ENCODE measurements around the gene NLGN1. TPM values are rescaled to one million over a fixed set of nuclear protein-coding genes. Genes with fewer than 3 reads are reported as not detected.

Gene NLGN1
- total RNA-seq, 3 donors from 2014 or later (not counting 1 experiment from before 2014, with no cell fraction given), result not detected

GRCh38 chr3:173618148-173618547 lies 220.6 kb downstream of the NLGN1 start:
- TF ChIP-seq, protein P1, sequence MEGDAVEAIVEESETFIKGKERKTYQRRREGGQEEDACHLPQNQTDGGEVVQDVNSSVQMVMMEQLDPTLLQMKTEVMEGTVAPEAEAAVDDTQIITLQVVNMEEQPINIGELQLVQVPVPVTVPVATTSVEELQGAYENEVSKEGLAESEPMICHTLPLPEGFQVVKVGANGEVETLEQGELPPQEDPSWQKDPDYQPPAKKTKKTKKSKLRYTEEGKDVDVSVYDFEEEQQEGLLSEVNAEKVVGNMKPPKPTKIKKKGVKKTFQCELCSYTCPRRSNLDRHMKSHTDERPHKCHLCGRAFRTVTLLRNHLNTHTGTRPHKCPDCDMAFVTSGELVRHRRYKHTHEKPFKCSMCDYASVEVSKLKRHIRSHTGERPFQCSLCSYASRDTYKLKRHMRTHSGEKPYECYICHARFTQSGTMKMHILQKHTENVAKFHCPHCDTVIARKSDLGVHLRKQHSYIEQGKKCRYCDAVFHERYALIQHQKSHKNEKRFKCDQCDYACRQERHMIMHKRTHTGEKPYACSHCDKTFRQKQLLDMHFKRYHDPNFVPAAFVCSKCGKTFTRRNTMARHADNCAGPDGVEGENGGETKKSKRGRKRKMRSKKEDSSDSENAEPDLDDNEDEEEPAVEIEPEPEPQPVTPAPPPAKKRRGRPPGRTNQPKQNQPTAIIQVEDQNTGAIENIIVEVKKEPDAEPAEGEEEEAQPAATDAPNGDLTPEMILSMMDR (IDR thresholded peaks at IDR 0.05), result no peak
- H3K27ac Mint-ChIP-seq, result no peak overlapping the region

GRCh38 chr3:173618703-173619102 lies 221.2 kb downstream of the NLGN1 start:
- Histone ChIP-seq H3K27me3 (ENCODE audit: control insufficient read depth, insufficient read depth, low read length) (no peaks in the 10 kb centered on the region), H3K36me3 (ENCODE audit: control insufficient read depth, insufficient read depth, low read length) (no peaks in the 10 kb centered on the region), H3K4me3 (ENCODE audit: low read length) (no peak overlapping the region), H3K27ac (ENCODE audit: low read length) (no peak overlapping the region), H3K4me1 (ENCODE audit: control insufficient read depth, insufficient read depth, low read length) (no peaks in the 10 kb centered on the region), H3K9me3 (ENCODE audit: control insufficient read depth, insufficient read depth, low read length) (peaks cover 7% of the 10 kb centered on the region)
- TF ChIP-seq, protein P1 (IDR thresholded peaks at IDR 0.05), result no peak
- H3K4me1 Mint-ChIP-seq, result no peaks in the 10 kb centered on the region
- intact Hi-C loops (cut with micrococcal nuclease), result no loop called here
- DNase-seq, result no peak
- no peaks in the 10 kb centered on the region for H3K27me3 Mint-ChIP-seq (ENCODE audit: low read depth in 2 of 2)
- H3K36me3 Mint-ChIP-seq, result no peaks in the 10 kb centered on the region
- WGBS (ENCODE audit: insufficient coverage), result 48% methylated on average over 4 of the region's 4 CpGs
- ATAC-seq, result no peak
- H3K4me3 Mint-ChIP-seq, result no peak overlapping the region
- no peak overlapping the region for H3K27ac Mint-ChIP-seq
- peaks cover 17 to 21% of the 10 kb centered on the region in 2 donors for H3K9me3 Mint-ChIP-seq

More at GRCh38 chr3:173618148-173618547, 220.6 kb downstream of the NLGN1 start:
- Histone ChIP-seq H3K27ac (ENCODE audit: low read length) (no peak overlapping the region), H3K9me3 (ENCODE audit: control insufficient read depth, insufficient read depth, low read length) (peaks cover 7% of the 10 kb centered on the region), H3K4me3 (ENCODE audit: low read length) (no peak overlapping the region), H3K36me3 (ENCODE audit: control insufficient read depth, insufficient read depth, low read length) (no peaks in the 10 kb centered on the region), H3K27me3 (ENCODE audit: control insufficient read depth, insufficient read depth, low read length) (no peaks in the 10 kb centered on the region), H3K4me1 (ENCODE audit: control insufficient read depth, insufficient read depth, low read length) (no peaks in the 10 kb centered on the region)
- H3K27me3 Mint-ChIP-seq (ENCODE audit: low read depth in 2 of 2), result no peaks in the 10 kb centered on the region
- H3K36me3 Mint-ChIP-seq, result no peaks in the 10 kb centered on the region
- ATAC-seq (no peak), DNase-seq (no peak)
- no peaks in the 10 kb centered on the region for H3K4me1 Mint-ChIP-seq
- intact Hi-C loops (cut with micrococcal nuclease), result no loop called here
- no peak overlapping the region for H3K4me3 Mint-ChIP-seq
- 98% methylated on average over 4 of the region's 4 CpGs for WGBS (ENCODE audit: insufficient coverage)
- peaks cover 17 to 18% of the 10 kb centered on the region in 2 donors for H3K9me3 Mint-ChIP-seq

DNA sequence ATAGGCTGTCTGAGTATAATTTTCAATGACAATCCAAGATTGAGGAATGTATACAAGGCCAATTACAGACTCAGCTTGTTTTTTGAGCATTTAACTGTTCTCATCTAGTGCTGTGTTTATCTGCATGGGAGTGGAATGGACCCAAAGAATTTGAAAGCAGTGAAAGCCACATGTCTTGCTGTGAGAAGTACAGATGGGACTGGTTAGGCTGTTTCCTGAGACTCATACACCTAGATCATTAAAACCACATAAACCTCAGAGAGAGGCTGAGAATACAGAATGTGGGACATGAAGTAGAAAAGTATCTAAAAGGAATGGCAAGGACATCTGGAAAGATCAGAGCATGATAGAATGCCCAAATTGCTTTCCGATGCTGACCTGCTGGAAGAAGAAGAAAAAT lies 224.6 kb downstream of the NLGN1 start:
- 100% methylated on average over 1 of the region's 1 CpG for WGBS (ENCODE audit: insufficient coverage)
- H3K27ac ChIP-seq (ENCODE audit: low read length), result no peak overlapping the region
- no peaks in the 10 kb centered on the region for H3K4me1 ChIP-seq (ENCODE audit: control insufficient read depth, insufficient read depth, low read length)
- intact Hi-C loops (cut with micrococcal nuclease), result no loop called here
- no peak for DNase-seq
- TF ChIP-seq, protein P1 (IDR thresholded peaks at IDR 0.05), result no peak
- no peak for ATAC-seq
- H3K9me3 Mint-ChIP-seq, result peaks cover 8 to 14% of the 10 kb centered on the region in 2 donors
- no peaks in the 10 kb centered on the region for H3K36me3 ChIP-seq (ENCODE audit: control insufficient read depth, insufficient read depth, low read length)
- peaks cover 2% of the 10 kb centered on the region for H3K9me3 ChIP-seq (ENCODE audit: control insufficient read depth, insufficient read depth, low read length)
- H3K27me3 Mint-ChIP-seq (ENCODE audit: low read depth in 2 of 2), result no peaks in the 10 kb centered on the region
- no peaks in the 10 kb centered on the region for H3K4me1 Mint-ChIP-seq
- H3K4me3 ChIP-seq (ENCODE audit: low read length), result no peak overlapping the region
- no peak overlapping the region for H3K4me3 Mint-ChIP-seq
- no peaks in the 10 kb centered on the region for H3K36me3 Mint-ChIP-seq
- no peaks in the 10 kb centered on the region for H3K27me3 ChIP-seq (ENCODE audit: control insufficient read depth, insufficient read depth, low read length)
- no peak overlapping the region for H3K27ac Mint-ChIP-seq

GRCh38 chr3:173624086-173624485 lies 226.5 kb downstream of the NLGN1 start:
- Mint-ChIP-seq H3K27ac (no peak overlapping the region), H3K36me3 (no peaks in the 10 kb centered on the region), H3K4me1 (no peaks in the 10 kb centered on the region), H3K4me3 (no peak overlapping the region), H3K27me3 (ENCODE audit: low read depth in 2 of 2) (no peaks in the 10 kb centered on the region), H3K9me3 (peaks cover 6 to 14% of the 10 kb centered on the region in 2 donors)
- intact Hi-C loops (cut with micrococcal nuclease), result no loop called here
- Histone ChIP-seq H3K36me3 (ENCODE audit: control insufficient read depth, insufficient read depth, low read length) (no peaks in the 10 kb centered on the region), H3K27ac (ENCODE audit: low read length) (no peak overlapping the region), H3K4me3 (ENCODE audit: low read length) (no peak overlapping the region), H3K4me1 (ENCODE audit: control insufficient read depth, insufficient read depth, low read length) (no peaks in the 10 kb centered on the region), H3K27me3 (ENCODE audit: control insufficient read depth, insufficient read depth, low read length) (no peaks in the 10 kb centered on the region), H3K9me3 (ENCODE audit: control insufficient read depth, insufficient read depth, low read length) (peaks cover 2% of the 10 kb centered on the region)
- DNase-seq (no peak), ATAC-seq (no peak)
- TF ChIP-seq, protein P1 (IDR thresholded peaks at IDR 0.05), result no peak
- 81% methylated on average over 3 of the region's 3 CpGs for WGBS (ENCODE audit: insufficient coverage)
